Stimulated activated CD4-positive, alpha-beta T cell treated with anti-CD3 and anti-CD28 coated beads, Interleukin-4, amount 100 ng/mL, for 48 hours (primary cell): Measurements from ENCODE around the gene EIF2D.
A peak's percentile ranks its signal among the peaks of the same experiment; 100 is the strongest.

Source experiments
- DNase-seq, 2 donors: peaks; one replicate each; pipeline ENCODE4 v3.0.0-alpha.2; 2020; ENCODE audit warnings: low read depth in 2 of 2

Gene EIF2D

DNA sequence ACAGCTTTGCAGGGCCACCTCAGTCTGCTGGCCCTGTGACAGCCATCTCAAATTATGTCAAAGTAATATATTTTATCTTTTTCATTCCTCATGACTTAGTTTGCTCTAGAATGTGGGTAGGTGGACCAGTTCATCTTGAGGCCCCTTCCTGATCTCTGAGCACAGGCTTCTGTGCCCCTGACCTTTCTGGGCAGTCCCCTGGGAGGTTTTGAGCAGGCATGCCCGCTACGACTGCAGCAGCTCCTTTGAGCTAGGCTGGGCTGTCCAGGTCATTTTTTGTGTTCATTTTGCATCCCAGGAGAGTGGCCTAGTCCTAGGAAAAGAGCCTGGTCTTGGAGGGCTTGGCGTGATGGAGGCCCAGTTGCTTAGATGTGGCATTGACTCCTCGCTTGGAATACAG, 42.7 kb downstream of the EIF2D start:
- DNase-seq: no peak

DNA sequence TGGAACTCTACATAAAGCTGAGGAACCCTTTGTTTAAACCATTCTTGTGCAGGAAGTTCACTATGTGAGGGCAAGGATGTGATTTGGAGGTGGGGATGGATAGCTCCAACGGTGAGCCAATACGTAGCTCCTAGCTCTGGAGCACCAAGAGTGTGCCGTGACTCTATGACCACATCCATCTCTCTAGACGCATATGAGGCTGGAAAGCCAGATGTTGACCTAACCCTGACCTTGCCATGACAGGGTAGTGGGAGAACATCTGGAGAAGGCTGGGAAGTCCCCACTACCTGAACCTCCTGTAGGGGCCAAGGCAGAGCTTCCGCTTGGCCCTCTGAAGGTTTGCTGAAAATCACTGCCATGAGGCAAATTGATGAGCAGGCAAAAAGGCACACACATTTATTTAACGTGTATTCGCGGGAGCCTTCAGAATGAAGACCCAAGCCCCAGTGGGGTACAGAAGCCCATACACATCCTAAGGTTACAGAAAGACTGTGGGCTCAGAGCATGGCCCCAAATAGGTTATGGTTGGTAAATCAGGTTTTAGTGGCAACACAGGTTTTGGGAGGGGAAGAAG, 43.4 kb downstream of the EIF2D start:
- DNase-seq: no peak

DNA sequence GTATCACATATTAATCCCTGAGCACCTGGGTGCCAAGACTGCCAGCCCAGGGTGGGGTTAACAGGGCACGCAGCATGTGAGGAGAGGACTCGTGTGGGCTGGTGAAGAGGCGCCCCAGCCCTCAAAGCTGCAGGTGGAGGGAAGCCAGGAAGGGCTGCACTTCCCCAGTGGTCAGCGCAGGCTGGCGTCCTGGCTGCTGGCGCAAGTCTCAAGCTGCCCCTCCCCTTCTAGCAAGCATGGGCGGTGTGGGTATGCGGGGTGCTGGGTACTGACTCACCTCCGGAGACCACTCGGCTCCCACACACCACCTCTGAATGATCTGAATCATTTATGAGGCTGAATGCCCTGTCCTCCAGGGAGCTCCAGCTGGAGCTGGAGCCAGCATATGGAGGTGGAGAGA, 44.0 kb downstream of the EIF2D start:
- DNase-seq: no peak

DNA sequence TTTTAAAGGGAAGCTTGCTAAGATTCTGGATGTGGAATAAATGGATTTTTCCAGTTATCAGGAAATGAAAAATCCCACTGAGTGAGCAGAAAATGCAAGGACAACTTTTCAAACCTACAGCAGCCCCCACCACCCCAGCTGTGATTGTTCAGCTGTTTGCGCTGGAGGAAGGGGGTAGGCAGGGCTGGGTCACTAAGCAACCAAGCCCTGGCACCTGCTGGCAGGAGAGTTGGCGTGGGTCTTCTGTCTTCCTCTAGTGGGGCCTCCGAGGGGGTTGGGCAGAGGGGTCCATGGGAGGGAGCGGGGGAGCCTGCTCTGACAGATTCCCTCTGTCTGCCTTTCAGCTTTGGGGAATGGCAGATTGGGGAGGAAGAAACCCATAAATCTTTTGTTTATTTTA, 45.3 kb downstream of the EIF2D start:
- DNase-seq: no peak

DNA sequence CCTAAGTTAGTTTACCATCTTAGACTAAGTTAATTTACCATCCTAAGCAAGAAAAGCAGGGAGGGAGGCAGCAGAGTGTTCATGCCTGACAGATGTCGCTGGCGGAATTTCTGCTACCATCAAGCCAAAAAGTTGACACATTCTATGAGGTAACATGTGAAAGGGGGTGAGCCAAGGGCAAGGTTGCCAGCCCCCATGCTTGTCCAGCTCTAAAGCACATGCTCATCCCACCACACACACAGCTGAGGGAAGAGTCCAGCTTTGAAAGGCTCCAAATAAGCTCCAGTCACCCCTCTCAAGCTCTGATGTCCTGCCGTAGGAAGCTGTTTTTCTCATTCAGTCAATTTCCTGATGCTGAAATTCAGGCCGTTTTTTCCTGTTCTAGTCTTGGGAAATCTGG, 46.3 kb downstream of the EIF2D start:
- no peak for DNase-seq

DNA sequence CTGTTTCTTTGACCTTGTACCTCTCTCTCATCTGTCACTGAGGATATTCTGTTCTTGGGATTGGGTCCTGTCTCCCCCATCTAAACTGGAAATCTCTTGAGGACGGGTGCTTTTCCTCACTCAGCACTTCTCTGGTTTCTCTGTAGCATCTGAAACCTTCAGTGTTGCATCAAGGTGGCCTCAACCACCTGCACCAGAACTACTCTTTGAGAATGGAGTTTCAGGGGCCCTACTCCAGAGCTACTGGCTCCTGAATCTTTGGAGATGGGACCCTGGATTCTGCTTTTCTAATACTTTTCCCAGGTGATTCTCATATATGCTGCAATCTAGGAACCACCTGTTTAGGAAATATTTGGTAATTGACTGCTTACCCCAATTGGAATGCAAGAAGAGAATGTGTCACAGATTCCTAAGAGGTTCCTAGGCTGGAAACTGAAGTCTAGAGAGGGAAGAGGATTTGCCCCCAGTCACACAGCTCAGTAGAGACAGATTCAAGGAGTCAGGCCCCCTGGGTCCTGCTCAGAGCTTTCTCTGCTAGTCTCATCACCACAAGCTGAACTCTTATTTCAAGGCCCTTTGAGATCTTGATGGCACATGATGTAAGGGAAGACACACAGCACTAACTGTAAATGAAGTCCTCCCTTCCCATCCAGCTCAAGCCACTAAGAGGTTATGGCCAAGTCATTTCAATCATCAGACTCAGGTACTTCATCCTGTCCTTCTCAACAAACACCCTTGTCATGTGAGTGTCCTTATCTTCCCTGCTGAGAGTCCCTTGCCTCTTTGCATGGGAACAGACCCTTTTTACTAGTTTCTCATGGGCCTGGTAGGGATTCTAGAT, 48.7 kb downstream of the EIF2D start:
- no peak for DNase-seq

DNA sequence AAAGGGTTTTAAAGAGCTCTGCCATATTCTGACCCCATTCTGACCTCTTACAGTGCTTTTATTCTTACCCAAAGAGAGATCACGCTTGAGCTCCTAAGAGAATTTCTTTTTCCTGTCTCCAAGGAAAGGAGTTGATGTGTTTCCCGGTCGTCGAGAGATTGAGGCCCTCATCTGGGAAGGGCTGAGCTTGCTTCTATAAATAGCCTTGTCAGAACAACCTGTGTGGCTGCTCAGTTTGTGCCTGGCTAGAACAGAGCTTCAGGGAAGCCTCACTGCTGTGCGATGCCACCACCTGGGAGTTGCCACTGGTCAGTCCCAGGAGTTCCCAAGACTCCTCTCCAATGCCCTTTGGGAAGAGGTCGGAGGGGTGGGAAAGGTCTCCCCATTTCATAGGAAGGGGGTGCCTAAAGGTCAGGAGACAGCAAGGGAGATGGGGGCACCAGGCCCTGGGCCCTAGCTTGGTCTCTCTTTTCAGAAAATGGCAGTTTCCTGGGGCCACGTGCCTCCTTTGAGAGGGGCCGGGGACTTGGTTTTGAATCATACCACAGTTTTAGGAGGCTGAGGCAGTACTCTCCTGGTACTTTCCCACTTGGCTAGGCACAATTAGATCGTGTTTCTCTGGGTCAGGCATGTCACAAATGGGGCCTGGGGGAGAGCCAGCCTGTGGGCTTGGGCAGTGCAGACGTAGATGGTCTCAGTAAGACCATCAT, 52.1 kb downstream of the EIF2D start:
- no peak for DNase-seq

DNA sequence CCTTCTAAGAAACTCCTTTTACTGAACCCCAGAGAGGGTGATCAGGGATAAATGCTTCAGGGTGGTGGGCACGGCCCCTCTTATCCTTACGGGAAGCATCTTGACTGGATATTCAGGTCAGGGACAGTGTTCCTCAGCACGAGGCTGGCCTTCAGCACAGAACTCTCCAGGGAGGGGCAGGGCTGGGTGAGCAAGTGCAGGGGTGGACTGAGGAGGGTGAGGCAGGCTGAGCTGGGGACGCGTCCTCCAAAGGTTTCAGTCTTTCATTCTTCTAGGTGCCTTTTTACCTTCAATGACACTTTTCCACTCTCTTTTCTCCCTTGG, 52.6 kb downstream of the EIF2D start:
- DNase-seq: no peak

DNA sequence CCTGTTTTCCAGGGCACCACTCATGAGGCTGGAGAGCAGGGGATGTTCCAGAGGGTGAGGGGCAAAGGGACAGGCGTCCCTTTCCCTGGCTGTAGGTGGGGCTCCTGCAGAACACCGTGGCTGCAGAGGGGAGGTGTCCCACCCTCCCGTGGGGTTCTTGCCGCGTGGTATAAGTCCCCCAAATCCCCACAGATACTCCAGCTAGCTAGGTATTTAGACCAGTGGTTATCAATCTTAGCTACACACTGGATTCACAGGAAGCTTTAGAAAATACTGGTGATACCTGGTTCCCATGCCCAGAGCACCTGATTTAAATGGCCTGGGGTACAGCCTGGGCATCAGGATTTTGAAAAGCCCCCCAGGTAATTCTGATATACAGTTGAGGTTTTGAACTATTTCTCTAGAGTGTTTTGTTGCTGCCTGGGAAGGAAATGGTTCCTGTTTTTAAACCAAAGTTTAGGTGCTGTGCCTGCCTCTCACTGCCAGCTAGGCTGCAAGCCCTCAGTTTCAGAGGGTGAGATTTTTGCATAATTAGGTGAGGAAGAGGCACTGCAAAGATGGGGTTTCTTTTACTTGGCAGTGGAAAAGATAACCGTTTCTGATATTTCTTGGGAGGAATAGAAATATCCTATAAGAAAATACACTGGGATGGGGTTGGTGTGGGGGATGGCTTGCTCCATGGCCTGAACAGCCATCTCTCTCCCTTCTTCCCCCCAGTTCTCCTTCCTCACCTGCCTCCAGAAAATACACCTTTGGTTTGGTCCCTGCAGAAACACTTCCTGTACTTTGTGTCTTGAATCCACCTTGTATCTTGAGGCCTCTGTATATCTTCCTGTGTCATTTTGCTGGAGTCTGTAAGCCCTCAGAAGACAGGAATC, 53.2 kb downstream of the EIF2D start:
- no peak for DNase-seq

DNA sequence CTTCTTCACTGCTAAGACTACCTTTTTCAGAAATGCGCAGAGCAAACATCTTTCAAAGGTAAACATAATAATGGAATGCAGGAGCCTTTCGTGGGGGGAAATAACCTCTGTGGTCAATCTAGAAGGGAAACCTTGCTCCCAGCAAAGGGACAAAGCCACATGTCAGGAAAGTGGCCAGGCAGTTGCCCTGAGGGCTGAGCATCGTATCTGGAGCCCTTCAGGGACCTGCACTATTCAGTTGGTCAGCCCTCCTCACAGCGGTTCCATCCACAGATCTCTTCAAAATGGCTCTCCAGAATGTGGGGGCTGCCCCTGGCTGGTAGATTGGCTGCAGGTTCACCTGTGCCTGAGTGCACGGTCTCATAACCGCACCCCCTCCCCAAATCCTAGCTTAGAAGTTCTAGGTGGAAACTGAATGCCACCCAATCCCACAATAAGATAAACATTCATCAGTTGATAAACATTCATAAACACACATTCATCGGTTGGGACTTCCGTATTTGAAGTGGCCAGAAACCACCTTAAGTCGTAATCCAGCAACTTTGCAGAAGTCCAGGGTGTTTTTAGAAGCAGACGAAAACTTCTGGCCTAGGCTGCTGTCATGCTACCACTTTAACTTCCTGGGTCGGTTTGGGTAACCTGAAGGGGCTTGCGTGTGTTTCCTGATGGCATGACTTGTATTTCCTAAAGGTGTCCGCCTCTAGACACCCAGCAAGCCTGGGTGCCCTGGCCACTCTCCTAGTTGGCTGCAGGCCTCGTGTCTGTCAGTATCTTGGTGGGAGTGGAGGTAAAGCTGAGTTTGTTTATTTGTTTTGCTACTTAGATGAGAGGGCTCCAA, 54.4 kb downstream of the EIF2D start:
- no peak for DNase-seq

DNA sequence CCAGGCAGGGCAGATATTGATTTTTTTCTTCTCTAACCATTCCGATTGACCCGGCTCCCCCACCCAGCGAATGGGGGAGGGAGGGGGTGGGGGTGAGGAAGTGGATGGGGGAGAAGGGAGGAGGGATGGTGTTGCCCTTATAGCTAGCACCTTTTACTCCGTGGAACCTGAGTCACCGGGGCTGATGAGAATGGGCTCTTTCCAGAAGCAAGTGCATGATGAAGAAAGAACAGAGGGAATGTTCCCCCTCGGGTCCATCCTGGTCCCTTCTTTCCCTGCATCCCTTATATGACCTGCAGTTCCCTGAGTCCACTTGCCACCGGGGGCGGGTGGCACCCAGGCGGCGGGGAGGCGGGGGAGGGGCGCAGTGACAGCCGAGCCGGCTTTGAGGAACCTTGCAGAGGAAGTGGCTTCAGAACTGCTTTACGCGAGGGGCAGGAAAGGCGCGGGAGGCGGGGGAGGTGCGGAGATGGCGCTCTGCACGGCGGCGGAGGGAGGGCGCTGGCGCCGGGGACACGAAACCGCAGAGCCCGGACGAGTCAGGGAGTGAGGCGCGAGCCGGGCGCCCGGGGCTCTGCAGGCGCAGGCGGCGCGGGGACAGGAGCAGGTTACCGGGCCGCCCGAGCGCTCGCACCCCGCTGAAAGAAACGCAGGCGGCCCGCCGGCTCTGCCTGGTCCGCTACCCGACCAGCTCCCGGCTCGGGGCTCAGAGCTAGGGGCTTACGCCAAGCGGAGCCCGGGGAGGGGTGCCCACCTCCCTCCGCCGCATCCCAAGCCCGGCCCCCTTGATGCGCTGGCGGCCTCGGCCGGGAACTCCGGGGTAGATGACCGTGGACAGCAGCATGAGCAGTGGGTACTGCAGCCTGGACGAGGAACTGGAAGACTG, 55.3 kb downstream of the EIF2D start:
- peak; percentile 80 to 87 for DNase-seq

DNA sequence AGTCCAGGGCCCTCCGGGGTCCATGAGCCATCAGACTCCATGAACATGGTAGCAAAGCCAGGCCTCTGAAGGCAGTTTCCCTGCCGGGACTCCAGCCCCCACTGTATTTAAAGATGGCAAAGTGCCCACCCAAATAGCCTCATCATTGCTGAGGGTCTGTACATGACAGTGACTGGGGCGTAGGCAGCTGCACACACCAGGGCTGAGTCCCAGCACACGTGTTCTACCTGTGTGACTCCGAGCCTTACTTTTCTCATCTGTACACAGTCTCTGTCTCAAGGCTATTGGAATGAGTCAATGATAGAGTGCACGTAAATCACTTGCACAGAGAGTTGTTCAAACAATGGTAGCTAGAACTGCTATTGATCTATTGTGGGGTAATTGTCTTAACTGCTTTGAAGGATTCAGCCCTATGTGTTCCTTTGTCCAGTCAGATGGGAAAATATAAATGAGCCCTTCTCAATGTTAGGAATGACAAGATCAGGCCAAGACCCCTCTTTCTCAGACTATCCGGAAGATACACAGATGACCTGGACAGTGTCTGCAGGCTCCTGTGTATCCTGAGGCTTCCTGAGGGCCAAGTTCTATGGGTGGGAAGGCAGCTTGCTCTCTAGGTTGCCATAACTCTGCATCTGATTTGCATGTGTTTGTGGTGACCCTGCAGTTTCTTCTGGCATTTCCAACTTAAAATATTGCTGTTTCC, 56.1 kb downstream of the EIF2D start:
- no peak for DNase-seq

DNA sequence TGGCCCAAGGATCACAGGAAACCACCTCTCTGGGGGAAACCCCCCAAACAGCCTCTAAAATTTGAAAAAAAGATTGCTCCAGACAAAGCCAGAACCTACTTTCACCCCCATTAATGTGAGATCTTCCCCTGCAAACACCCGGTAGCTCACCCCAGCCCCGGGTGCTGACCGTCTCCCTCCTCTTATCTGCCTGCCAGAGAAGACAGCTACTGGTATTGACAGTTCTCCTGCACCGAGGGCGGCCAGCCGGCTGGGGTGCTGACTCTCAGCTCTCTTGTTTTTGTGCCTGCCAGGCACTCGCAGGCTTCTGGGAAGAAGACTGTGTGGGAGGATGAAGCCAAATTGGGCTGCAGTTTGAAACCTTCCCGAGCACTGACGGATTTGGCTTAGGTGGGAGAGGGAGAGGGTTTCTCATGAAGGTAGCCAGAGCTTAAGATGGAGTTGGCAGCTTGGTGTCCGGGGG, 56.8 kb downstream of the EIF2D start:
- DNase-seq: no peak

DNA sequence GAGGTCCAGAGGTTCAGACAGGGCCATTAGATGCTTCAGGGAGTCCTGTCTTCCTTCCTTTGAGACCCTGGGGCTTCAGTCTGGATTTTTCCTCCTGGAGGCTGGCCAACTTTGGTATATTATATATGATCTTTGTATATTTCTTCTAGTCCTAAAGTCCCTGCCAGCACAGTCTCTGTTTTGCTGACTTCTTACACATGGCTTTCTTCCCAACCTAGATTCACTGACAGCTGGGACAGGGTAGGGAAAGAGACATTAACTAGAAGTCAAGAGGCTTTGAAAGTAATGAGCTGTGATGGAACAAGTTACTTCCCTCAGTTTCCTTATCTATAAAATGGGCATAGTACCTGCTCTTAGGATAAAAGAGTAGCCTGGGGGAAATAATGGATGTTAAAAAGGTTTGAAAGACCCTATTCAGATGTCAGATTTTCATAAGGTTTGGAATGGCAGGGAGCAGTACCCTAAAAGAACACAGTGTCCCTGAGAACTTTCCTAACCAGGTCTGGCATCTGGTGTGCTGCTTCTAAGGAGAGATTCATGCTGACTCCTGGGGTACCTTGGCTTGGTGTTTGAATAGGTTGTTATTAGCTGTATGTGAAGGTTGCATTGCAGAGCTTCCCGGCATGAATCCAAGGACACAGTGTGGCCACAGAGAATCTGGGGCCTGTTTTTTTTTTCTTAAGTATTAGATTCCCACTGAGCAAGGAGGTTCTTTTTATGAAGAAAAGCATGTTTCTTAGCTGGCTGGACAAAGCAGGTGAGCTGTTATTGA, 57.4 kb downstream of the EIF2D start:
- no peak for DNase-seq

DNA sequence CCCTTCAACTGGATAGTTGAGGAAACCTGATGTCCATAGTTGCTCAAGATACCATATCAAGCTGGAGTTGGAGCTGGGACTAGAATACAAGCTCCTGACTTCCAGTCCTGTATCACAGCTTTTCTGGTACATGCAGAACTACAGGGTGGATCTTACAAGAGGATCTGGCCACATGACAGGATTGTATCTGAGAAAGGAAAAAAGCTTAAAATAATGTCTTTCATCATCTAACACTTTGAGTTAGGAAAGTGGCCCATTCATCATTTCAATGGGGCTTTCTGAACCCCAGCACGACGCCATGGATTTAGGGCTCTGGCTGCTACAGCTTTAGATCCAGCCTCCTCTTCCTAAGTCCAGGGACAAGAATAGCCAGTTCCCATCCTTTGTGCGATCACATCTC, 58.1 kb downstream of the EIF2D start:
- no peak for DNase-seq

DNA sequence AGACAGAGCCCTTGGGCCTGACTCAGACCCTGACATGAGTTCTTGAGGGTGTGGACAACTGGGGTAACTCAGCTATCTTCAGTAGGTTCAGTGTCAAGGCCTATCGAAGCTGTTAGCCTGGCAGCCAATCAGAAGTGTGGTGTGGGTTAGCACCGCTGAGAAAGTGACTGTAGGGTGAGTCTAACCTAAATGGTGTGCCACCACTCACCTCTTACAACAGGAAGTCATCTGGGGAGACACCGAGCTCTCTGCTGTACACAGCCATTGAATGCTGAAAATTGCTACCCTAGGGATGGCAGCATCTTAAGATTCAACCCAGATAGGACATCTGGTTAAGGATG, 60.3 kb downstream of the EIF2D start:
- peak; percentile 46 to 57 for DNase-seq

DNA sequence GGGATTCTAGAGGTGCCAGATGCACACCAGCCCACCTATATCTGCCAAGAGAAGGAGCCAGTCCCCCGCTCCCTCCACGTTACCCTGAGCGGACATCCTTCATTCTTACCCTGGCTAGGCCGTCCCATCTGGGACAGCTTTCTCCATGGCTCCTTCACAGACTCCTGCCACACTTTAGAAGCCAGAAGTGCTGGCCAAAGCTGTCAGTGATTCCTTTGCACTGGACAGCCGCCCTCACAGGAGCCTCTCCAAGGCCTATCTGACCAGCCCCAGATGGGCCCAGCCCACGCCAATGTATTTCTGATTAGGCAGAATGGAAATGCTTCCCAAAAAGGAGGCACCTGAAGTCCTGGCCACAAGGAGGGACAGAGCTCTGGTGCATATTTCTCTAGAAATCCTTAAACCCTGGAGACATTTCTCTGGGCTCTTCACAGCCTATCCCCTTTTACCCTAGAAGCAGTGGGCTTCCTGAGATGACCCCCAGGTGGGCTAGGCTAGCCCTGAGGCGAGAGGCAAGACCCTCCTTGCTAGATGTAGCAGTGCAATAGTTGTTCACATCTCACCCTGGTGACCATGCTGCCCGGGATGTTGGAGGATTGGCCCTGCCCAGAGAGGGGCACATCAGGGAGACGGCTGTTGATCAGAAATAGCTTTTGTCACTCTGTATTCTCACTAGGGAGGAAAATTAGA, 60.8 kb downstream of the EIF2D start:
- DNase-seq: no peak

DNA sequence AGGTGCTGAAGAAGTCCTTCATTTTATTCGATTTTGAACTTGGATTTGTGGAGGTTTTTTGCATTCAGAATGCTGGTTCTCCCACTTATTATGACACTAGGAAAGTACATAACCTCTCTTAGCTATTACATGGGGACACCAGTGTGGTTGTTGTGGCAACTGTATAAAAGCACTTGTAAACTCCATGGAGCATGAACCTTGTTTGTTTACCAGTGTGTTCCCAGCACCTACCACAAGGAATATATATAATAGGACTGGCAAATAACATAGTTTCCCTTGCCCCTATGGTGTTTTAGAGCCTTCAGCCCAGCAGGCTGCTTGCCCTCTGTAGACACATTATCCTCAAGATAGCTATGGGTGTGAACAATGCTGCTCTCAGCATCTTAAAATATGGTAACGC, 61.8 kb downstream of the EIF2D start:
- DNase-seq: no peak
